Lung microvascular endothelial cell (primary cell): ENCODE results near the gene ARPC4. TPM values are rescaled to one million over a fixed set of nuclear protein-coding genes. Genes with fewer than 3 reads are reported as not detected.
"Not testable (repeated sequence)": the region's sequence is repeated elsewhere in the genome, so short reads cannot be mapped to it uniquely, and the experiment has no call there.

Experiments
- DNase-seq, 2 donors: peaks; one replicate each; pipeline versions ENCODE4 v3.0.0 to v3.0.0-alpha.2; 2010; ENCODE audit warnings: low read depth in 2 of 2
- total RNA-seq: library from RNA; depleted of rRNA; stranded (reverse); fragments of >200 nt; gene quantifications from 2 replicates; pipeline ENCODE4 v1.2.1, GENCODE V29; 2014

ARPC4 gene
- total RNA-seq, 1 donor from 2014 or later: 251 TPM

DNA sequence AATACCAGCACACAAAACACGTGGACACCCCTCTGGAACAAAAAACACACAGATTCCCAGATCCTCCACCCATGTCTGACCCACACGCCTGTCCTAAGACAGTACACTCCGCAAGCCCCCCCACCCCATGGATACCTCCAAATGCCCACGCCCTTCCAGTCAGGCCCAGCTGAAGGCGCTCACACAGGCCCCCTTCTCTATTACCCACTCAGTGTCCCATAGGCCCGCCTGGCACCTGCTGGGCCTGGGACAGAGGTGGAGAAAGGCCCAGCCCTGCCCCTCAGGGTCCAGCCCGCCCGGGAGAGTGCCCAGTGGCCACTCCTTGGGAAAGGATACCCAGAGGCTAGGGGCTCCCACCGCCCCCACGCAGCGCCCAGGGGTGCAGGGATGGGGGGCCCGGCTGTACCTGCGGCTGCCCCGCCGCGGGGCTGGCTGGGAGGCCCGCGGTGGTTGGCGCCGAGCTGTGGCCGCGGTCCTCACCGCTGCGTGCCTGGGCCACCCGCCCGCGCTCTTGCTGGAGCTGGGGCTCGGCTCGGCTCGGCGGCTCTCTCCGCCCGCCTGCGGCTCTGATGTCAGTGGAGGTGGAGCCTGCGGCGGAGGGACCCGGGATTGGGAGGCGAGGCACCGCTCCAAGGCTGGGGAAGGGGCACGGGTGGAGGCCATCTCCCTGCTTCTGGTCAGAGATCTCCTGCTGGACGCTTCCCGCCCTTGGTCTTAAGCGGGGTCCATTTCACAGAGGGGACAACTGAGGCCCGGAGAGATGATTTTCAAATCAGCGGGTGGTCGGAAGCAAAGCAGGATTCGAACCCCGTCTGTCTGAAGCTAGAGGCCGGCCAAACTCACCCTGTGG, 23.2 kb upstream of the ARPC4 start, which contains the start of gene CAMK1:
Gene CAMK1 (minus strand): TSS at position 522 of the 850 bp plus-strand sequence. CDS start 2,198 bp downstream, outside the sequence.
- DNase-seq: peak; percentile 64 to 76

DNA sequence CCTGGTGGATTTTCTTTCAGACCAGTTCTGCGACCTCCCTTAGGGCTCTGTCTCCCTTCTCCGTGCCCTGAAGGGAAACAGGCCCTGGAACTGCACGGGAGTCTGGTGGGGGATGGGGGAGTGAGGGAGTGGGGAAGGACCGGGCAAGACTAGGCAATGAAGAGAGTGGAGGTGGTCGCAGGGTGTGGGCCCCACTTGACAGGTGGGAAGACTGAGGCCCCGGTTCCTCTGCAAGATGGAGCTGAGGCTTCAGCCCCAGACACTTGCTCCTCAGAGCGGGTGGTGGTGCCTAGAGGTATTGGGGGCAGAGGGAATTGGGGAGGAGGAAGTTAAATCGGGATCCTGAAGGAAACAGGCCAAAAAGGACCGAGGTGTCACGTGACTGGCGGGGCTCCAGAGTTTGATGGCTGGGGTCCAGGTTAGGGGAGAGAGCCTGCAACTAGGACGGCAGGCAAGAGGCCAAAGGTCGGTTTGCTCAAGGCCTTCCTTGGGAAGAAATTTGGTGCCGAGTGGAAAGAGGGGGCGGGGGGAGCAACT, 22.5 kb upstream of the ARPC4 start:
- no peak for DNase-seq

DNA sequence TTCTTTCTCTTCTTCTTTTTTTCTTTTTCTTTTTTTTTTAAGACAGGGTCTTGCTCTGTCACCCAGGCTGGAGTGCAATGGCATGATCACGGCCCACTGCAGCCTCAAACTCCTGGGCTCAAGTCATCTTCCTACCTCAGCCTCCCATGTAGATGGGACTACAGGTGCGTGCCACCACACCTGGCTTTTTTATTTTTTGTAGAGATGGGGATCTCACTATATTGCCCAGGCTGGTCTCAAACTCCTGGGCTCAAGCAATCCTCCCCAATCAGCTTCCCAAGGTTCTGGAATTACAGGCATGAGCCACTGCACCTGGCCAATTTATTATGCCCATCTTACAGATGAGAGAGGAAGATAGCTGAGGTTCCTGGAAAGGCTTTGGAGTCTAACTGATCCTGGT, 21.9 kb upstream of the ARPC4 start:
- DNase-seq: not testable (repeated sequence)

DNA sequence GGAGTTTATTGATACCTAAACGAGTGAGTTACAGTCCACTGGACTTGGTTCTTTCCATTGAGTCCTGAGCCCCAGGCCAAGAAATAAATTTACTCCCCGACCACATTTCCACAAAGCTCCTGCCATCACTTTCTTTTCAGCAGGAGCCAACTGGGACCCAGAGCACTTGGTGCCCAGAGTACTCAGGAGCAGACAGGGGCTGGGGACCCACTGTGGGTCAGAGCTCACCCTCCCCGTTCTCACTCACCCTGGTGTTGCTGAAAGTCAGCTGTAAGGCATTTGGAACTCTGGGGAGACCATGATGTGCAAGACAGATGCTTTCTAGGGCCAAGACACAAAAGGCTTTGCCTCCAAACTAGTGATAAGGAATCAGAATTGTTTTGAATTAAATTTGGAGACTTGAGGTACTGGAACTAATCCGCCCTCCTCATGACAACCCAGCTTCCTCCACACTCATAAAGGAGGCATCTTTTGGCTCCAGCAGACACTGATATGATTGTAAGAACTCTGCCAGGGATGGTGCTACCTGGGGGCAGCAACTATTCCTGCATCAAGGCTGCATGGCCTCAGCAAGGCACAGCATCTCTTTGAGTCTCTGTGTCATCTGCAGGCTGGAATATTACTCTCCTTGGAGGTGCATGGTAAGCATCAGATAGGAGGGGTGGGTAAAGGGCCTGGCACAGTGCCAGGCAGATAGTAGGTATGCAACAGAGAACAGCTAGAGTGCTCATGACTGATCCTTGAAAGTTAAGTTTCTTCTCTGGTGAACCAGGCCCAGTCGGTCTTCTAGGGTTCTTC, 15.8 kb upstream of the ARPC4 start:
- no peak for DNase-seq

DNA sequence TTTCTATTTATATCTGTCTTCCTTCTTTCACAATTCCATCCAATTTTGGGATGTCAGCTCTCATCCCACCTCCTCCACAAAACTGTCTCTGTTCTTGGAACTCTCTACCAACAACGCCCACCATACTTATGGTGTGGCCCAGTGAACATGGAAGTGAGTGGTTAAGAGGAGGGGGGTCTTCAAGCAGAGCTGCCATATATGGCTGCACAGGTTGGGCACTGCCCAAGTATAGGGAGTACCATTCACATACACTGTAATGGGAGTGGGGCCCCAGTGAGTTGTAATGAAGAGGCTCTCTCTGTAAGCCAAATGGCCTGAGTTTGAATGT, 15.2 kb upstream of the ARPC4 start:
- DNase-seq: no peak

DNA sequence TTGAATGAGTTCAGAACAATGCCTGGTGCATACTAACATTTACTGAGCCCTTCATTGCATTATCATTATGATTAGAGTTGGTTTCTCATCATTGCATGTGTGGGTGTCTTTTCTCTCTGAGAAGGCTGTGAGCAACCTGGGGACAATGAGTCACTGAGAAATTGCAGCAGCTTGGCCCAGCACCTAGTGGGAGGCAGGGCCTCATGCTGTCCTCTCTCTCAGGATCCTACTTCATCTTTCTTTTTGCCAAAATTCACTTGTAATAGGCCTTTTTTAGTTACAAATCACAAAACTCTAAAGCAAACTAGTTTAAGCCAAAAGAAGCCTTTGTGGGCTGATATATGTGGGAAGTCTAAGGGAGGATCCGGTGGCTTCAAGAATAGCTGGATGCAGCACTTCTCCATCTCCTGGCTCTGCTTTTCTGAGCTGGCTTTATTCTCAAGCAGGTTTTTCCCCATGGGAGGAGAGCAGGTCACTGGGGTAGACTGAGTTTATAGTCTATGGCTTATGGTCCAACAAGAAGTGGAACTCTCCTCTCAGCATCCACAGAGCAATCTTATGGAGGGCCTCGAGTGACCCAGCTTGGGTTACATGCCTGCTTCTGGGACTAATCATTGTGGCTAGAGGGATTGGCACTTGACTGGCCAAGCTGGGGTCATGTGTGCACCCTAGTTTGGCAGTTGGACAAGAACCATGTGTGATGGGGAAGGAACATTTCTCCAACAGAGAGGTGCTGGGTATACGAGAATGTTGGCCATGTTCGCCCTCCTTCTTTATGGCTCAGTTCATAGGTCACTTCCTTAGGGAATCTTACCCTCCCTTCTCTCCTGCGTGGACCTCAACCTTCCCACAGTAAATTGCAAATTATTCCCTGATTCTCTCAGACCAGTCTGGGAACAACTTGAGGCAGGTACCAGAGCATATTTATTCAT, 14.5 kb upstream of the ARPC4 start:
- DNase-seq: no peak

DNA sequence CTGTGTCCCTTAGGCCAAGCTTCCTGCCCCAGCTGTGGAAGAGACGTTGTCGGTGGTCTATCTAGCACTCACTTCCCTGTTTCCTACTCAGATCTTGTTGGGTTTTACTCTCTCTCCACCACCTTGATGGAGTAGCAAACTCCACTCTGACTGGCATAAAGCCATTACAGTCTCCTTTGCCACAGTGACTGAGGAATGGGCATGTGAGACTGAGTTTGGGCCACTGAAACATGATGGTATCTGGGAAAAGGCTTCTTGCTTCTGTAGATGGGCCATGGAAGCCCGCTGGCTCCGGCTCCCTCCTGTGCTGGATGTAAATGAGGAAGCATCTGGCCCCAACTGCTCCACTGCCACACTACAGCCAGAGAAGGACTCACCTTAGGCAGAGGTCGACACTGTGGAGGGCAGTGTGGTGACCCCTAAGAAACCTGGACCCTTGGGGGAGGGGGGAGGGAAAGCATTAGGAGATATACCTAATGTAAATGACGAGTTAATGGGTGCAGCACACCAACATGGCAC, 13.7 kb upstream of the ARPC4 start:
- no peak for DNase-seq

DNA sequence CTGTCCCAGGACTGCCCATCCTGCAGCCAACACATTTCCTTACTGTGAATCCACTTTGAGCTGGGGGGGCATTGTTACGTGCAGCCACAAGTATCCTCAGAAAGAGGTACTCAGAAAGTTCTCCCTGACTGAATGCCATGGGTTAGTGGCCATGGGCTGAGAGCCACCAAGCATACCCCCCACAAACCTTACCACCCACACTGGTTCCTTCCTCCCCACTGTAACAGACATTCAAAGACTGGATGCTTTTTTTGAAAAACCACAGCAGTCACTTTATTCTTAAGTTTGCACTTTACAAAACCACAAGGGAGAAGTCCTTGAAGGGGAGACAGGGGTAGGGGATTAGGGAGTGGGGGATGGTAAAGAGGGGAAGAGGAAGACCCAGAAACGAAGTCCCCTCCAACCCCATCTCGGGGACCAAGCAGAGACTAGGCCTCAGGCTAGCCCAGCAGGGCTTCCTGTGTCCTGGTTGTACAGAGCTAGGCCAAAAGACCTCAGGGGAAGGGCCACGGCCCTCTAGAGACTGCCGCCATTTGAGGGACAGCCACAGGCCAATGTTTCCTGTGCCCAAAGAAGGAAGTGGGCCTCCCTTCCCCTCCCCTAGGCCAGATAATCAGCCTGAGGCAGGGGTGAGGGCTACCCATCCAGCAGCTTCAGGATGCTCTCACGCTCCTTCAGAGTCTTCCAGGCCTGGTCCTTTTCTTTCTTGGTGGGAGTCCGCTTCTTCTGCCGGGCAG, 13.0 kb upstream of the ARPC4 start:
- no peak for DNase-seq

DNA sequence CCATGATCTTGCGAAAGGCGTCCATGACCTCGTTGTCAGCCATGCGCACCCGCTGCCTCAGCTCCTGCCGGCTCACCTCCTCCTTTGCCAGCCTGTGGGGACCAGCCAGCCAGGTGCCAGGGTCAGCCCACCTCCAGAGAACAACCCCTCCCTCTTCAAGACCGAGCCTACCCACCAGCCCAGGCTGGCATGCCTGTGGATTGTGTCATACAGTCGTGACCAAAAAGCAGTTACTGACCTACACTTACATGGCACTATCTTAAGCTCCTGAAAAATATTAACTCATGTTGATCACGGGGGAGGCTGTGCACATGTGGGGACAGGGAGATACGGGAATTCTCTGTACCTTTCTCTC, 12.4 kb upstream of the ARPC4 start:
- DNase-seq: no peak

DNA sequence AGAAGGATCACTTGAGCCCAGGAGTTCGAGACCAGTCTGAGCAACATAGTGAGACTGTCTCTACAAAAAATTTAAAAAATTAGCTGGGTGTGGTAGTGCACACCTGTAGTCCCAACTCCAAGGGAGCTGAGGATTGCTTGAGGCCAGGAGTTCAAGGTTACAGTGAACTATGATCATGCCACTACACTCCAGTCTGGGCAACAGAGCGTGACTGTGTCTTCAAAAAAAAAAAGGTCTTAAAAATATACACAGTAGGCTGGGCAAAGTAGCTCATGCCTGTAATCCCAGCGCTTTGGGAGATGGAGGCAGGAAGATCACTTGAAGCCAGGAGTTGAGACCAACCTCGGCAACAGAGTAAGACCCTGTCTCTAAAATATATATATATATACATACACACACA, 12.0 kb upstream of the ARPC4 start:
- DNase-seq: no peak

DNA sequence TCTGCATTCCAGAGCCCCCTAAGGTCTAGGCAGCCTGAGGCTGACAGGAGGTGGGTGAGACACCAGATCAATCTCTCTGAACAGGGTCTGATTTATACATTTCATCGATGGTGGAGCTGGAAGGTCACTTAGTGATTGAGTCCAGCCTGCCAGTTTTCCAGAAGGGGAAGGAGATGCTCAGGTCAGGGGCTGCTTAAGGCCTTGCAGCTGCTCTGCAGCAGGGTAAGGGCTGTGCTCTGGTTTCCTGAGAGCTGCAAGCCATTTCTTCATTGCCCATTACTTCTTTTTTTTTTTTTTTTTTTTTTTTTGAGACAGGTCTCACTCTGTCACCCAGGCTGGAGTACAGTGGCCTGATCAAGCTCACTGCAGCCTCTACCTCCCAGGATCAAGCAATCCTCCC, 11.3 kb upstream of the ARPC4 start:
- DNase-seq: no peak

DNA sequence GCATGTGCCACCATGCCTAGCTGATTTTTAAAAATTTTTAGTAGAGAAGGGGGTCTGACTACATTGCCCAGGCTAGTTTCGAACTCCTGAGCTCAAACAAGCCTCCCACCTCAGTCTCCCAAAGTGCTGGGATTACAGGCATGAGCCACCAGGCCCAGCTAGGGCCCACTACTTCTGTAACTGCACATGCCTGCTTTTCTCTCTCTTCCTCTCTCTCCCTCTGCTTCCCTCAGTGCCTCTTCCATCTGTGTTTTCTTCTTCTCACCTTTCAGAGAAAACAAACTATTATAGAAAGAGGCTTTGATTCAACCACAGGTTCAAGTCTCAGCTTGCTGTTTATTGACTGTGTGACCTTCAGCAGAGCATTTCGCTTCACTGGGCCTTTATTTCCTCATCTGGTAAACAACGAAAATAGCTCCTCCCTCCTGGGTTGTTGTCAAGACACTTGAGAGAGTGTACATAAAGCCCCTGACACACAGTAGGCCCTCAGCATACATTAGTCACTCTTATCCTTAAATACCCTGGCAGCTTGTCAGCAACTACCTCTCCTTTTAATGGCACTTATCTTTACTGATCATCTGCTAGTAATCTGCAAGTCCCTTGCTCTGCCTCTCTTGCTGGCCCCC, 10.8 kb upstream of the ARPC4 start:
- DNase-seq: no peak

DNA sequence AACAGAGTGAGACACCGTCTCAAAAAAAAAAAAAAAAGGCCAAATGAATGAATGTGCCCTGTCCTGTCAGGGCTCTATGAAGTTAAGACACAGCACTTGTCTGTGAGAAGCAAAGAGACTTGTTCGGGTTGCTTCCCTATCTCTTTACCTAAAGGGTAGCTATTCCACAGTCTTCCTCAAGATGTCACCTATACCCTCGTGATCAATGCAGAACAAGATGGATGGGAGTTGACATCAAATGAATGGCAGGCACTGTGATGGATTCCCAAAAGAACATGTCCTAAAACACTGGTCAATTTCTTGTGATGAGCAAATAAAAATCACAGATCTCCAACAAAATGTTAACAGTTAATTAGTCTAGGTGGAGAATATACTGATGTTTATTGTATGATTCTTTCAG, 10.1 kb upstream of the ARPC4 start:
- no peak for DNase-seq

DNA sequence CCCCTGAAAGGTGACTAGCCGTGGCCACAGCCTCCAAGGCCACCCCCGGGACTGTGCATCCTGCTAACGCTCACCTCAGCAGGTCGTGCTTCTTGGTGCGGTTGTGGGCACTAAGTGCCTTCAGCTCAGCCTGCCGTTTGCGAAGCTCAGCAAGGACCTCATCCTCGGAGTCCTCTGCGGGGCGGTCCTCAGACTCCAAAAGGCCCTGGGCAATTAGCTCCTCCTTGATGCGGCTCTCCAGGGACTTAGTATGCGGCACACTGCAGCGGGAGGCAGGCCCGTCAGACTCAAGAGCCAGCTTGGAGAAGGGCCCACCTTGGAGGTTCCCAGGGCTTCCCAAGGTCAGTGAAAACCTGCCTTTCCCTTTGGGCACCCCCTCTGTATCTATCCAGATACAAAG, 8.9 kb upstream of the ARPC4 start:
- DNase-seq: no peak

DNA sequence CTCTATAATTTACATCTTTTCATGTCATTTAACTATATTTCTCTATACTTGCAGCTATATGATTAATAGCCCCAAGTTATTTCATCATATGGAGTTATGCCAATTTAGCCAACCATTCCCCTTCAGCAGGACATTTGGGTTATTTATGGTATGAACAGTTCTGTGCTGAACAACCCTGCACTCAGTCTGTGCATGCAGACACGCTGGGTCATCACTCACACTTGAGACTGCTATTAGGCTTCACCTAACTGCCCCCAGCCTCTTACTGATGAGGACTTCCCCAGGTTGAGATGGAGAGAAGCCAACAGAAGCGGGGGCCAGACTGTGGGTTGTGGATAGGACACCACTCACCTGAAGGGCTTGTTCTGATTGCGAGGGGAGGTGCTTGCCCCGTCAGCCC, 7.9 kb upstream of the ARPC4 start:
- DNase-seq: no peak

DNA sequence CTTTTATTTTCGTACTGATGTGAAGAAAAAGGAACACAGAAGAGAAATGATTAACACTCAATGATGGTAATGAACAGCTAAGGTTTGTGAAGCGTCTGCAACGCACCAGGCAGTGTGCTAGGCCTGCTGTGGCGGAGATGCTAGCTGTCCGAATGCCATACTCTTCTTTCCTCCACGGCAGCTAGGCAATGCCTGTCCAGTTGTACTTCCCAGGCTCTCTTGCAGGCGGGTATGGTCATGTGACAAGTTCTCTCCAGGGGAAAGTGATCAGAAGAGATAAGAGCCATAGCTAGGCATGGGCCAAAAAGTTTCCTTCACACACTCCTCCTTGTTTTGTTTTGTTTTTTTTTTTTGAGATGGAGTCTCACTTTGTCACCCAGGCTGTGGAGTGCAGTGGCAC, 7.3 kb upstream of the ARPC4 start:
- DNase-seq: no peak

DNA sequence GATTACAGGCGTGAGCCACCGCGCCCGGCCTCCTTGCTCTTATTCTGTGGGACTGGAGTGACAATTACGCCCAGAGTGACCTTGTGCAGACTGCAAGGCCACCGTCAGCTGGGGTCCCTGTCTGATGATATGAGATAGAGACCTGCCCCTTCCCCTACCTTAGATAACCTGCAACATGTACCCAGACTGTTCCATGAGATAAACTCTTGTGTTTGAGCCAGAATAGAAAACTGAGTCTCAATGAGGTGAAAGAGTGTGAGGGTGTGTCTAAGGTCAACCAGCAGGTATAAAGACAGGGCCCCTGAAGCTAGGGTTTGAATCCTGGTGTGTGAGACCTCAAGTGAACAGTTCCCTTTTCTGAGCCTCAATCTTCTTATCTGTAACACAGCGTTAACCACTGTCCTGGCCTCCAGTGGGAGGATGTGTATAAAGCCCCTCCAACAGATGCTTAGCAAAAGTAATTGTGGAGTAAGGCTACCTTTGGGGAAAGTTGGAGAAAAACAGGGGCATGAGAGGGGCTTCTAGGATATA, 6.6 kb upstream of the ARPC4 start:
- no peak for DNase-seq

DNA sequence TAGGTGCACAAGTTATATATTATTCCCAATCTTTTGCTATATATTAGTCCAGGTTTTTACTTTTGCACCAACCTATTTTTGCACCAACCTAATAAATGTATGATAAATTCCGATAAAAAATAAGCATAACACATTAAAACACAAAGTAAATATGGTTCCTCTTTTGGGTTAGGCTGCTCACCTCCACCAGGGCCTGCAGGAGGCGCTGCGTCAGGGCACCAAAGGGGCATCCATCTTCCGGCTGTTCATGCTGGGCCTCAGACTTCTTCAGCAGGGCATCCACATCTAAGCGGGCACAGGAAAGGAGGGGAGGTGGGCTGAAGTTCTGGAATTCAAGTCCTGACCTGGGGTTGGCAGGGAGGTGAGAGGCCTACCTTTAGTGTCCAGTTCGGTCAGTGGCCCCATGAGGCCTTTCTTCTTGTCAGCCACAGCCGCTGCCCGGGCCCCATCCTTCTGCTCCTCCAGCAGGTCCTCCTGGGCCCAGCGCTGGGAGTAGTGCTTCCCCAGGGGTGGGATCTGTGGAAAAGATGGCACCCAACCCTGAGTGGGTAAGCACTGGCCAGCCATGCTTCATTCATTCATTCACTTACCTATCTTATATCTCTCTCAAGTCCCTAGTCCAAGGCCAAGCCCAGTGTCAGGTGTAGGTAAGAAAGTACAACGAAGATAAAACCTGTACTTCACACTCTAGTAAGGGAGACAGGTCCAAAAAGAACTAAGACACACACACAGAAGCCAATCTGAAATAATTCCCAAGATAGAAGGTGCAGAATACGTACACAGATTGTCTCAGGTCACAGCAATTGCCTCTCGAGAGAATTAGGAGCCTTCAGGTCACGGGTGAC, 5.8 kb upstream of the ARPC4 start:
- DNase-seq: no peak

DNA sequence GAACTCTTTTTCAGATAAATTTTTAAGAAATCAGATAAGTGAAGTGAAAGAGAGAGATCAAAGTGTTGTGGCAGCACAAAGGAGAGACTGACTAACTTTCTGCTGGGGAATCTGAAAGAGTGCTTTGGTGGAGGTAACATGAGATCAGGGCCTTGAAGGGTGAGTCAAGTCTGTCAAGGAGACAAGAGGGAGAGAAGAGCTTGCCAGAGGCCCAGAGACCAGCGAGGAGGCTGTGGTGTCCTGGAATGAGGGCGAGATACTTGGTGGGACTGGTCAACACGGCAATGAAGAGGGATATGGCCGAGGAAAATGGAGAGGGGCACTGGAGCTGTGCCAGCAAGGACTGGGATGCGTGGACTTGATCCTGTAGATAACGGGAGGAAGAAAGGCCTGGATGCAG, 5.2 kb upstream of the ARPC4 start:
- DNase-seq: no peak
